ENCODE results near the gene BOD1L1.

GRCh38 chr4:13592220-13592619 is 35.3 kb downstream of the BOD1L1 start:
- TF ChIP-seq, protein P1, sequence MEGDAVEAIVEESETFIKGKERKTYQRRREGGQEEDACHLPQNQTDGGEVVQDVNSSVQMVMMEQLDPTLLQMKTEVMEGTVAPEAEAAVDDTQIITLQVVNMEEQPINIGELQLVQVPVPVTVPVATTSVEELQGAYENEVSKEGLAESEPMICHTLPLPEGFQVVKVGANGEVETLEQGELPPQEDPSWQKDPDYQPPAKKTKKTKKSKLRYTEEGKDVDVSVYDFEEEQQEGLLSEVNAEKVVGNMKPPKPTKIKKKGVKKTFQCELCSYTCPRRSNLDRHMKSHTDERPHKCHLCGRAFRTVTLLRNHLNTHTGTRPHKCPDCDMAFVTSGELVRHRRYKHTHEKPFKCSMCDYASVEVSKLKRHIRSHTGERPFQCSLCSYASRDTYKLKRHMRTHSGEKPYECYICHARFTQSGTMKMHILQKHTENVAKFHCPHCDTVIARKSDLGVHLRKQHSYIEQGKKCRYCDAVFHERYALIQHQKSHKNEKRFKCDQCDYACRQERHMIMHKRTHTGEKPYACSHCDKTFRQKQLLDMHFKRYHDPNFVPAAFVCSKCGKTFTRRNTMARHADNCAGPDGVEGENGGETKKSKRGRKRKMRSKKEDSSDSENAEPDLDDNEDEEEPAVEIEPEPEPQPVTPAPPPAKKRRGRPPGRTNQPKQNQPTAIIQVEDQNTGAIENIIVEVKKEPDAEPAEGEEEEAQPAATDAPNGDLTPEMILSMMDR (IDR thresholded peaks at IDR 0.05; ENCODE audit: poor library complexity), result no peak
- TF ChIP-seq EZH2 (IDR thresholded peaks at IDR 0.05; ENCODE audit: borderline replicate concordance), result no peak
